Peyer's patch (tissue), 4 donors: Measurements from ENCODE around the gene OR5K2. TPM values are rescaled to one million over a fixed set of nuclear protein-coding genes. Genes with fewer than 3 reads are reported as not detected.

Experiments used
- small RNA-seq, 2 donors: library from RNA; depleted of rRNA; stranded (forward); fragments of <200 nt; gene quantifications; one replicate each; pipeline ENCODE3, GENCODE V24; 2016
- total RNA-seq, 4 donors: library from RNA; depleted of rRNA; stranded (reverse); fragments of >200 nt; gene quantifications; one replicate each; pipeline ENCODE4 v1.1.0, GENCODE V29; 2016

Gene OR5K2
- total RNA-seq, 4 donors from 2014 or later, result not detected

Small RNAs within 50 kb of the gene (small RNA-seq; reads per million reads assigned to genes)
- gene RPL38P4, result 0 reads per million in 2 donors

Other genes with a start within 250 kb of the OR5K2 start
- not detected for gene OR5H6, start 233.4 kb upstream of the OR5K2 start, total RNA-seq
- not detected for gene OR5H2, start 215.2 kb upstream of the OR5K2 start, total RNA-seq
- gene OR5K4, start 143.8 kb upstream of the OR5K2 start, total RNA-seq, result not detected
- gene OR5K3, start 107.0 kb upstream of the OR5K2 start, total RNA-seq, result not detected
- not detected for gene OR5K1, start 34.5 kb upstream of the OR5K2 start, total RNA-seq
- gene CLDND1, start 25.2 kb downstream of the OR5K2 start, total RNA-seq, result 100 to 1,000 TPM in 2 of 4 donors, 10 to 100 TPM in 2; 60.2 to 113 (median 96.7) TPM
- gene GPR15, start 34.3 kb downstream of the OR5K2 start, total RNA-seq, result 10 to 100 TPM in 1 of 4 donors, 1 to 10 TPM in 2, not detected in 1; 1.2 to 26.4 (median 5.1) TPM
- gene CPOX, start 95.9 kb downstream of the OR5K2 start, total RNA-seq, result 10 to 100 TPM; 16.8 to 68.5 (median 36.0) TPM